Measurements from ENCODE around the gene CTSD.

DNA sequence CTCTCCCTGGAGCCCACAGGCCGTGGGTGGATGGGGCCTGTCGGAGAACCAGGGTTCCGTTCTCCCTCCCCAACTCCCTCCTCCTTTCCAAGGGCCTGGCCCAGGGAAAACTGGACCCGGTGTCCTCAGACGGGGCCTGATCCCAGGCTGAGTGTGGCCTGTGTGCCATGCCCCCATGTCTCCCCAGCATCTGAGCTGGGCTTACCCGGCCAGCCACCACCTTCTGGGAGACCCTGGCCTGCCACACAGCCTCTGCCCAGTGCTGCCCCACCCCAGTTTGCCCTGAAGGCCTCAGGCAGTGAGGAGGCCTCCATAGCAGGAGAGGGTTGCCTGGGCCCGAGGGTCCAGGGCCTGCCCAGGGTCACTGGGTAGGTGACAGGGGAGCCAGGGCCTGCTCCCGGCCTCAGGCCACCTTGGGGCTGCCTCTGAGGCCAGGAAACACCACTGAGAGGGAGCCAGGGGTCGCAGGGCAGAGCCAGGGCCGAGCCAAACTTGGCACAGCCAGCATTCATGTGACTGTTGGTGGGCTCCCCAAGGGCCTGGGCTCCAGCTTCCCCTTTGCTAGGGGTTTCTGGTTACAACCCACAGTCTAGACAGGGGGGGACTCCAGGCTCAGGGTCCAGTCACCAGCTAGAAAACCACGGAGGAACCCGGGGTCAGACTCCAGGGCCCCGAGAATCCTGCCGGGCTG is 12.7 kb downstream of the CTSD start:
- TF ChIP-seq, protein P1, sequence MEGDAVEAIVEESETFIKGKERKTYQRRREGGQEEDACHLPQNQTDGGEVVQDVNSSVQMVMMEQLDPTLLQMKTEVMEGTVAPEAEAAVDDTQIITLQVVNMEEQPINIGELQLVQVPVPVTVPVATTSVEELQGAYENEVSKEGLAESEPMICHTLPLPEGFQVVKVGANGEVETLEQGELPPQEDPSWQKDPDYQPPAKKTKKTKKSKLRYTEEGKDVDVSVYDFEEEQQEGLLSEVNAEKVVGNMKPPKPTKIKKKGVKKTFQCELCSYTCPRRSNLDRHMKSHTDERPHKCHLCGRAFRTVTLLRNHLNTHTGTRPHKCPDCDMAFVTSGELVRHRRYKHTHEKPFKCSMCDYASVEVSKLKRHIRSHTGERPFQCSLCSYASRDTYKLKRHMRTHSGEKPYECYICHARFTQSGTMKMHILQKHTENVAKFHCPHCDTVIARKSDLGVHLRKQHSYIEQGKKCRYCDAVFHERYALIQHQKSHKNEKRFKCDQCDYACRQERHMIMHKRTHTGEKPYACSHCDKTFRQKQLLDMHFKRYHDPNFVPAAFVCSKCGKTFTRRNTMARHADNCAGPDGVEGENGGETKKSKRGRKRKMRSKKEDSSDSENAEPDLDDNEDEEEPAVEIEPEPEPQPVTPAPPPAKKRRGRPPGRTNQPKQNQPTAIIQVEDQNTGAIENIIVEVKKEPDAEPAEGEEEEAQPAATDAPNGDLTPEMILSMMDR (IDR thresholded peaks at IDR 0.05; ENCODE audit: insufficient read depth, low read length, poor library complexity, severe bottlenecking): no peak
- no peak for TF ChIP-seq EZH2phosphoT487 (conservative IDR thresholded peaks at IDR 0.05; ENCODE audit: low read length)
